ENCODE data around the gene SLC39A10.
"Not testable (repeated sequence)": the region's sequence is repeated elsewhere in the genome, so short reads cannot be mapped to it uniquely, and the experiment has no call there.

The SLC39A10 gene

GRCh38 chr2:195644708-195645107, 12.3 kb upstream of the SLC39A10 start:
- not testable (repeated sequence) for DNase-seq (ENCODE audit: low read depth in 2 of 2)

- no peak for DNase-seq (ENCODE audit: low read depth in 2 of 2)
These were observed 11.6 kb upstream of the SLC39A10 start for GRCh38 chr2:195645413-195645812.

- no peak for DNase-seq (ENCODE audit: low read depth in 2 of 2)
These were observed 10.6 kb upstream of the SLC39A10 start for GRCh38 chr2:195646424-195646823.

- DNase-seq (ENCODE audit: low read depth in 2 of 2), result no peak
These were observed 9.7 kb upstream of the SLC39A10 start for GRCh38 chr2:195647302-195647701.

GRCh38 chr2:195648370-195648769, 8.7 kb upstream of the SLC39A10 start:
- not testable (repeated sequence) for DNase-seq (ENCODE audit: low read depth in 2 of 2)

- no peak for DNase-seq (ENCODE audit: low read depth in 2 of 2)
These were observed 8.2 kb upstream of the SLC39A10 start for GRCh38 chr2:195648787-195649186.

- no peak for DNase-seq (ENCODE audit: low read depth in 2 of 2)
These were observed 7.3 kb upstream of the SLC39A10 start for GRCh38 chr2:195649629-195650190.

GRCh38 chr2:195651046-195651445, 6.0 kb upstream of the SLC39A10 start:
- DNase-seq (ENCODE audit: low read depth in 2 of 2), result no peak

GRCh38 chr2:195652911-195653310, 4.1 kb upstream of the SLC39A10 start:
- DNase-seq (ENCODE audit: low read depth in 2 of 2), result no peak

GRCh38 chr2:195656161-195656858, 716 bp upstream of the SLC39A10 start:
- DNase-seq (ENCODE audit: low read depth in 2 of 2), result no peak

- DNase-seq (ENCODE audit: low read depth in 2 of 2), result peak; percentile 41 to 45
These were observed 861 bp downstream of the SLC39A10 start for GRCh38 chr2:195657634-195658540.

GRCh38 chr2:195658541-195658890, 1.5 kb downstream of the SLC39A10 start:
- no peak for DNase-seq (ENCODE audit: low read depth in 2 of 2)

- no peak for DNase-seq (ENCODE audit: low read depth in 2 of 2)
These were observed 2.1 kb downstream of the SLC39A10 start for GRCh38 chr2:195659114-195659513.

GRCh38 chr2:195659982-195660890, 3.2 kb downstream of the SLC39A10 start:
- peak; percentile 54 to 84 for DNase-seq (ENCODE audit: low read depth in 2 of 2)

- no peak for DNase-seq (ENCODE audit: low read depth in 2 of 2)
These were observed 5.1 kb downstream of the SLC39A10 start for GRCh38 chr2:195662138-195662537.

GRCh38 chr2:195663007-195663406, 6.0 kb downstream of the SLC39A10 start:
- no peak for DNase-seq (ENCODE audit: low read depth in 2 of 2)

- no peak for DNase-seq (ENCODE audit: low read depth in 2 of 2)
These were observed 7.5 kb downstream of the SLC39A10 start for GRCh38 chr2:195664528-195664927.

GRCh38 chr2:195665153-195665552, 8.1 kb downstream of the SLC39A10 start:
- not testable (repeated sequence) for DNase-seq (ENCODE audit: low read depth in 2 of 2)

GRCh38 chr2:195666113-195666712, 9.2 kb downstream of the SLC39A10 start:
- no peak for DNase-seq (ENCODE audit: low read depth in 2 of 2)

GRCh38 chr2:195667974-195668373, 10.9 kb downstream of the SLC39A10 start:
- DNase-seq (ENCODE audit: low read depth in 2 of 2), result no peak

GRCh38 chr2:195670191-195670590, 13.2 kb downstream of the SLC39A10 start:
- DNase-seq (ENCODE audit: low read depth in 2 of 2), result no peak

Measured in activated CD4-positive, alpha-beta T cell treated with anti-CD3 and anti-CD28 coated beads for 24 hours (primary cell).